Measurements from ENCODE around the gene TESK1.
"Not testable (repeated sequence)": the region's sequence is repeated elsewhere in the genome, so short reads cannot be mapped to it uniquely, and the experiment has no call there.

The TESK1 gene

DNA sequence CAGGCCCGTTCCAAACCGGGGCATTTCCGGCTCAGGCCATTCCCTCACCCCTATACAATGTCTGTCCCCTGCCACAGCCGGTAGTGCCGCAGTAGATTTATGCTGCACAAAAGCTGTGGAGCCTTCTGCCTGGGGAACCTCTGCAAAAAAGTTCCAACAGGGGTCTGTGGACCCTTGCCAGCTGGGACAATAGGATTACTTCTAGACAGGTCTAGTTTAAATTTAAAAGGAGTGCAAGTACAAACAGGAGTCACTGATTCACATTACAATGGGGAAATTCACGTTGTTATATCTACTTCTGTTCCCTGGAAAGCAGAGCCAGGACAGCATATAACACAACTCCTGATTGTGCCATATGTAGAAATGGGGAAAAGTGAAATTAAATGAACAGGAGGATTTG lies 21.5 kb upstream of the TESK1 start:
- DNase-seq = not testable (repeated sequence)

DNA sequence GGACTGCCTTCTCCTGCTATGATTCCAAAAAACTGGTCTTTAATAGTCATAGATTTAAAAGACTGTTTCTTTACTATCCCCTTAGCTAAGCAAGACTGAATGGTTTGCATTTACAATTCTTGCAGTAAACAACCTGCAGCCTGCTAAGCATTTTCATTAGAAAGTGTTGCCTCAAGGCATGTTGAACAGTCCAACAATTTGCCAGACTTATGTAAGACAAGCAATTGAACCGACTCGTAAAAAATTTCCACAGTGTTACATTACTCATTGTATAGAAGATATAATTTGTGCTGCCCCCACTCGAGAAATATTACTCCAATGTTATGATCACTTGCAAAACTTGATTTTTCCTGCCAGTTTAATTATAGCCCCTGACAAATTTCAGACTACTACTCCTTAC lies 20.4 kb upstream of the TESK1 start:
- not testable (repeated sequence) for DNase-seq

DNA sequence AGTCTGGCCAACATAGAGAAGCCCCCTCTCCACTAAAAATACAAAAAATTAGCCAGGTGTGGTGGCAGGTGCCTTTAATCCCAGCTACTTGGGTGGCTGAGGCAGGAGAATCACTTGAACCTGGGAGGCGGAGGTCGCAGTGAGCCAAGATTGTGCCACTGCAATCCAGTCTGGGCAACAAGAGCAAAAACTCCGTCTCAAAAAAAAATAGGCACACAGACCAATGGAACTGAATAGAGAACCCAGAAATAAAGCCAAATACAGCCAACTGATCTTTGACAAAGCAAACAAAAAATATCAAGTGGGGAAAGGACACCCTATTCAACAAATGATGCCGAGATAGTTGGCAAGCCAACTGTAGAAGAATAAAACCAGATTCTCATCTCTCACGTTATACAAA lies 16.6 kb upstream of the TESK1 start:
- DNase-seq = not testable (repeated sequence)

DNA sequence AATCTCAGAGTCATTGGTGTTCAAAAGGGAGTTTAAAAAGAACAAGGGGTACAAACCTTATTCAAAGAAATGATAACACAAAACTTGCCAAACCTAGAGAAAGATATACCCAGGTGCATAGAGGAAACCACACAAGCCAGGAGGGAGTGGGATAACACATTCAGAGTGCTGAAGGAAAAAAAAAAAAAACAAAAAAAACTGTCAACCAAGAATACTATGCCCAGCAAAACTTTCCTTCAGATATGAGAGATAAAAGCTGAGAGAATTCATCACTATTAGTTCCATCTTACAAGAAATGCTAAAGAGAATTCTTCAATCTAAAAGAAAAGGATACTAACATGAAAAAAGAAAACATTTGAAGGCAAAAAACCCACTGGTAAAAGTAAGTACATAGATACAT lies 11.5 kb upstream of the TESK1 start:
- no peak for DNase-seq

DNA sequence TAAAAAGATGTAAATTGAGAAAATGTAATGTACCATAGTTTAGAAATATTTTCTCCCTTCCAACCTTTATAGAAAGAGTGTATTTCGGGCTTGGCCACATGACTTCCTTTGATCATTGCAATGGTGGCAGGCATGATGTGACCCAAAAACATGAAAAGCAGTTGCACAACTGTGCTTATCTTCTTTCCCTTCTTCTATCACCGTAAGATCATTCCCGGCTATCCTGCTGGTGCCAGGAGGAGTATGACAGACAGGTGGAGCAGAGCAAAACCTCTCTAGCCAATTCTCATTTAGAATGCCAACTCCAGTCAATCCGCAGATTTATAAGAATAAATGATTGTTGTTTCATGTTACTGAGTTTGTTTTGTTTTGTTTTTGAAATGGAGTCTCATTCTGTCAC lies 10.6 kb upstream of the TESK1 start:
- DNase-seq = no peak

DNA sequence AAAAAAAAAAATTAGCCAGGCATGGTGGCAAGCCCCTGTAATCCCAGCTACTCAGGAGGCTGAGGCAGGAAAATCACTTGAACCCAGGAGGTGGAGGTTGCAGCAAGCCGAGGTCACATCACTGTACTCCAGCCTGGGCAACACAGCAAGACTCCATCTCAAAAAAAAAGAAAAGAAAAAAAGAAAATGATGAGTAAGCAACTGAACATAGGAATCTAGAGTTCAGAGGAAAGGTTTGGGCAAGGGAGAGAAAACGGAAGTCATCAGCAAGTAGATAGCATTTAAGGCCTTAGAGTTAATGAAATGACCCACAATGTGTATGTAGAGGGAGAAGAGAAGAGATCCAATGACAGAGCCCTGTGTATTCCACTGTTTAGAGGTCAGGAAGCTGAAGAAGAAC lies 8.2 kb upstream of the TESK1 start:
- not testable (repeated sequence) for DNase-seq

DNA sequence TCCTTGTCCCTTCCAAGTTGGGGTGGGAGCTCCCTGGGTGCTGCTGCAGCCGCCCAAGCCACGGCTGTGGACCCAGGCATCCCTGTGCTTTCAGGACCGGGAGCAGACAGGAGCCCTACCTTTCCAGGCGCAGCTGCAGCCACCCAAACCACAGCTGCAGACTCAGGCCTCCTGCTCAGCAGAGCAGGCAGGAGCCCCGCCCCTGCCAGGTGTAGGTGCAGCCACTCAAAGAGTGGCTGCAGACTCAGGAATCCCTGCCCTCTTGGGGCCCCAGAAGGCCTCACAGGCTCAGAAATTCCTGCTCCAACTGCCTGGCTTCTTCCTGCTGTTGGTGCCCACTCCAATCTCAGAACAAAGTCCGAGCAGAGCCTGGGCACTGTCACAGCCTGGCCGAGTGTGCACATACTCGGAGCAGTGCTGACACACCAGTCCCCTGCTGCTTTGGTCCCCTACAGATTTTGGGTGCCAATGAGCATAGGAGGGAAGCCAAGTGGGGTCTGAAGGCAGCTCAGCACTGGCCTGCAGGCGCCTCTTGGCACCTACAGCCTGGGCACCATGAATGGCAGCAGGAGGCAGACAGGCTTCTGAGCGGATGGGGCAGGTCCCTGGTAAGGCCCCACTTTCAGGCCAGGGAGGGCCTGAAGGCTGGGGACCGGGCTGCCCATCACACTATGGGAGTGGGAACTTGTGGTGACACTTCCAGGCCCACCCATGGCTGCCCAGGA lies 6.0 kb upstream of the TESK1 start:
- no peak for DNase-seq

DNA sequence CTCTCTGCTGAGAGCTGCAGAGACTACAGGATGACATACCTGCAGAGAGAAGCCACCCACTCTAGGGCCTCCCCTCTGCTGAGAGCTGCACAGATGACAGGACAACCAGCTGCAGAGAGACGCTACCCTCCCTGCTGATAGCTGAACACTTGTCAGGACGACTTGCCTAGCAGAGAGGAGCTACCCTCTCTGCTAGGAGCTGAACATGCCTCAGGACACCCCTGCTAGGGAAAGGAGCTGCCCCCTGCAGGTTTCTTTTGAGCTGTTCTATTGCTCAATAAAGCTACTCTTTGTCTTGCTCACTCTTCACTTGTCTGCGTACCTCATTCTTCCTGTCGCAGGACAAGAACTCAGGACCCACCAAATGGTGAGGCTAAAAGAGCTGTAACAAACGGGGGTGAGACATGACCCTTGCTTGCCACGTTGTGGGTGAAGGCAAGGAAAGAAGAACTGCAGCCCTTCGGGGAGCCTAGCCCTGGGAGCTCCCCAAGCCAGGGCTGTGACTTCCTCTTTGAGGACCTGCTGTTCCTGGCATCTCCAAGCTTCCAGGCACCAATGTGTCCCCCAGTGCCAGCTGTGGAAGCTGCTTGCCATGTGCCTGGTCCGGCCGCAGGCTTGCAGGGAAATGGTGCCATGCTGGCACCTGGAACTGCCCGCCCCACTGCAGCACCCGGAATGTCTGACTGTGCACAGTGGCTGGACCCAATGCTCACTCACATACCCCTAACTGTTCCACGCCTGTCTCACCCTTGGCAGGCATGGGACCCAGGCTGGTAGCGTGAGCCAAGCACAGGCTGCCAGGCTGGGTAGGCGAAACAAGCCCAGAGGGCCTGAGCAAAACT lies 5.1 kb upstream of the TESK1 start:
- no peak for DNase-seq

DNA sequence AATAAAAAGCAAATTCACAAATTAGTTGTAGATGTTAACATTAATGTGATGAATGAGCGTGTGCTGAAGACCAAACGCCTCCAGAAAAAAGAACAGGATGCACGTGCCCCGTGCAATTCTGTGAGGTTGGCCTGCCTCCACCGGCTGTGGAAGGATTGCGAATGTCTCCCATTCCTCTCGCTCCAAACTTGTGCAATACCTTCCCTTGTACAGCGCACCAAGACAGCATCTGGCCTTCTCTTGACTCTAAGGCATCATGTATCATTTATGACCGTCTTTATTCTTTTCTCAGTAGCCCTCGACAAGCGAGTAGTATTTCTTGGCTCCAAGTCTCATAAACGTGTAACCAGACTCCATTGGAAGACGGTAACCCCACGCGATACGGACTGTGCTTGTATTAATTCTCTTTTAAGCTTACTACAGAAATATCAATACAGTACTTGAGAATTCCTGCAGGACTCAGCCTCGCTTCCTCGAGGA lies 1.5 kb upstream of the TESK1 start:
- DNase-seq = no peak

DNA sequence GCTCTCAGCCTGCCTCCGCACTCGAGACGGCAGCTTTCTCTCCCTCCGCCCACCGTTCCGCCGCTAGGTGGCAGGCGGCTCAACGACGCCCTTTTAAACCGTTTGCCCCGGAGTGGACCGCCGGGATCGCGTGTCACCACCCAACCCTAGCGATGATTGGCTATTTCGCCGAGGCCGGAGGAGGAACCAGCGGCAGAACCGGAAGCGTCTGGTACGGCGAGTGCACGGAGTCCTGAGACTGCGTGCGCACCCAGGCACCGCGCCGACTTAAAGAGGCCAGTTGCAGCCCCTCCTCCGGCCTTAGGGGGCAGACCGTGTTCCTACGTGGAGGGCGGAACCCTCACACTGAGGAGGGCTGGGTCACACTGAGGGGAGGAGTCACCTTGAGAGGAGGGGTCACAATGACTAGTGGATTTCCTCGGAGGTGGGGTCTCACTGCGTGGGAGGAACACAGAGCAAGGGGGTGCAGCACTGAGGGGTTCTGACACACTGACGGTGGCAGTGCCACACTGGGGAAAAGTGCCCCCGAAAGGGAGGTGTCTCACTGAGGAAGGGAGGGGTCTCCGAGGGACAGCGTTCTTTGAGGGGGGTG lies 980 bp upstream of the TESK1 start:
- DNase-seq = peak; percentile 98

DNA sequence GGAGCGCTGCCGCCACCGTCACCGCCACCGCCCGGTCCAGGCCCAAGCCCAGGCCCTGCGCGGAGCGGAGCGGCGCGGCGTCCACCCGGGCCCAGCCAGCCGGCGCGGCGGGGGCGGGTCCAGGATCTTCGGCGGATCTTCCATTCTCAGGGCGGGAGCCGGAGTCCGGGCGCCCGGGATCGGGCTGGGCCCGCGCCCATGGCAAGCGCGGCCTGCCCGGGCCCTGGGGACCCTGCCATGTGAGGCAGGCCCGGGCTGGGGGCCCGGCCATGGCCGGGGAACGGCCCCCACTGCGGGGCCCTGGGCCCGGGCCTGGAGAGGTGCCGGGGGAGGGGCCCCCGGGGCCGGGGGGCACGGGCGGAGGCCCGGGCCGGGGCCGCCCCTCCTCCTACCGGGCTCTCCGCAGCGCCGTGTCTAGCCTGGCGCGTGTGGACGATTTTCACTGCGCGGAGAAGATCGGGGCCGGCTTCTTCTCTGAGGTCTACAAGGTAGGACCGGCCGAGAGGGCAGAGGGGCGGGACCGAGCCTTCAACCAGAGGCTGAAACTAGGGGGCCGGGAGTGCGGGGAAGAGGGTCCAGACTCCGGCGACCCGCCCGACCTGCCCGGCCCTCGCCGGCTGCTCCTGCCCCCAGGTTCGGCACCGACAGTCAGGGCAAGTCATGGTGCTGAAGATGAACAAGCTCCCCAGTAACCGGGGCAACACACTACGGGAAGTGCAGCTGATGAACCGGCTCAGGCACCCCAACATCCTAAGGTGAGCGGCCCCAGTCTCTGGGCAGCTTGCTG lies 482 bp downstream of the TESK1 start:
- DNase-seq = no peak

DNA sequence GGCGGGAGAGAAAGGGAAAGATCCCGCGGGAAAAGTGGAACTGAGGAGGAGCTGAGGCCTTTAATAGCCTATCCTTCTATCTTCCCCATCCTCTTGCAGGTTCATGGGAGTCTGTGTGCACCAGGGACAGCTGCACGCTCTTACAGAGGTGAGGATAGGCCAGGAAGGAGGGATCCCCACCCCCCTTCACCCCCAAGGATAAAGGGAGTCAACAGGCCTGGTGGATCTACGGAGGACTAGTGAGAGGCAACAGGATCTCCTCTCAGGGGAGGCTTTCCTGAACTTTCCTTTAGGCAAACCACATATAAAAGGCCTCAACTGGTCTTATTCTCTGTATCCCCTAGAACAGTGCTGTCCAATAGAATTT lies 1.1 kb downstream of the TESK1 start:
- DNase-seq = no peak

DNA sequence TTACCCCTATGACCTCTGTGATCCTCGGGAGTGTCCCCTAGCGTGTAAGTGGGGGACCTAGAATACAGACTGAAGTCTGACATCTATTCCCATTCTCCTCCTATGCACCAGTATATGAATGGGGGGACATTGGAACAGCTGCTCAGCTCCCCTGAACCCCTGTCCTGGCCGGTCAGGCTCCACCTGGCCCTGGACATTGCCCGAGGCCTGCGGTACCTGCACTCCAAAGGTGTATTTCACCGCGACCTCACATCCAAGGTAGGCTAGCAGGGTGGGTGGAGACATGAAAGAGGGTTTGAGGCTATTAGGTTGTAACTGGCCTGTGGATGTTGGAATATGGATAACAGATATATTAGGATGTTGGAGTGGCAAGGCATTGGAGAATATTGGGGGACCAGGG lies 1.7 kb downstream of the TESK1 start:
- no peak for DNase-seq

DNA sequence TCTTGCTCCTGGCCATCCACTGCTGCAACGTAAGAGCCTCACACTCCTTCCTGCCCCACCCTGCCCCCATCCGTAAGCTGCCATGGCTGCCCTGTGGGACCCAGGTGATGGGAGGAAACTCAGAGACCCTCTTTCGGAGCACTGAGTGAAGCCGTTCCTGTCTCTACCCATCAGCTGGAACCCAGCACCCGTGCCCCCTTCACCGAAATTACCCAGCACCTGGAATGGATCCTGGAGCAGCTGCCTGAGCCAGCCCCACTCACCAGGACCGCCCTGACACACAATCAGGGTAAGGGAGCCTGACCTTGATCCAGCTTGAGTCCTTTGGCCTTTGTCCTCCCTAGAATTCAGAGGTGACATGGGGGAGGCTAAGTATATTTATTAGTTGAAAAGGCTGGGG lies 3.2 kb downstream of the TESK1 start:
- DNase-seq = no peak

DNA sequence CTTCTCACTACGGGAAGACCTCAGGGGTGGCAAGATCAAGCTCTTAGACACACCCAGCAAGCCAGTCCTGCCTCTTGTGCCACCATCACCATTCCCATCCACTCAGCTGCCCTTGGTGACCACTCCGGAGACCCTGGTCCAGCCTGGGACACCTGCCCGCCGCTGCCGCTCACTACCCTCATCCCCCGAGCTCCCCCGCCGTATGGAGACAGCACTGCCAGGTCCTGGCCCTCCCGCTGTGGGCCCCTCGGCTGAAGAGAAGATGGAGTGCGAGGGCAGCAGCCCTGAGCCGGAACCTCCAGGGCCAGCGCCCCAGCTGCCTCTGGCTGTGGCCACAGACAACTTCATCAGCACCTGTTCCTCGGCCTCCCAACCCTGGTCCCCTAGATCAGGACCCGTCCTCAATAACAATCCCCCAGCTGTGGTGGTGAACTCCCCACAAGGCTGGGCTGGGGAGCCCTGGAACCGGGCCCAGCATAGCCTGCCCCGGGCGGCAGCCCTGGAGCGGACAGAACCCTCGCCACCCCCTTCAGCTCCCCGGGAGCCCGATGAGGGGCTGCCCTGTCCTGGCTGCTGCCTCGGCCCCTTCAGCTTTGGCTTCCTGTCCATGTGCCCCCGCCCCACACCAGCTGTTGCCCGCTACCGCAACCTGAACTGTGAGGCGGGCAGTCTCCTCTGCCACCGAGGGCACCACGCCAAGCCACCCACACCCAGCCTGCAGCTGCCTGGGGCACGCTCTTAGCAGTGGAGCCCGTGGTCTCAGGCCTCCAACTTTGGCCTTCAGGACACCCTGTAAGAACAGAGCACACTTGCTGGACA lies 4.1 kb downstream of the TESK1 start:
- DNase-seq = no peak

DNA sequence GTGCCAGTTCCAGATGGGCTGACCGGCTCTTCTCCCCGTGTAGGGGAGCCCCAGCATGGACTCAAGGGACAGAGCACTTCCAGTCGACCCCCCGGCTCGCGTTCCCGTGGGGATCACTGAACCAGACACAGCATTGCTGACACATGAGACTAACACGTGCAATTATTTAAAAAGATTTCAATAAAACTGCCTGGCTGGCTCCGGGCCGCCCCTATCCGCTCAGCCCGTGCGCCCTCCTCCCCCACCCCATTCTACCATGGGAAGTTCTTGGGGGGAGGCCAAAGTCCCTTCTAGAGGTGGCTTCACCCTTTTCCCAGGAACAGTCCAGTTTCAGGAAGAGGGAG lies 4.7 kb downstream of the TESK1 start:
- no peak for DNase-seq

DNA sequence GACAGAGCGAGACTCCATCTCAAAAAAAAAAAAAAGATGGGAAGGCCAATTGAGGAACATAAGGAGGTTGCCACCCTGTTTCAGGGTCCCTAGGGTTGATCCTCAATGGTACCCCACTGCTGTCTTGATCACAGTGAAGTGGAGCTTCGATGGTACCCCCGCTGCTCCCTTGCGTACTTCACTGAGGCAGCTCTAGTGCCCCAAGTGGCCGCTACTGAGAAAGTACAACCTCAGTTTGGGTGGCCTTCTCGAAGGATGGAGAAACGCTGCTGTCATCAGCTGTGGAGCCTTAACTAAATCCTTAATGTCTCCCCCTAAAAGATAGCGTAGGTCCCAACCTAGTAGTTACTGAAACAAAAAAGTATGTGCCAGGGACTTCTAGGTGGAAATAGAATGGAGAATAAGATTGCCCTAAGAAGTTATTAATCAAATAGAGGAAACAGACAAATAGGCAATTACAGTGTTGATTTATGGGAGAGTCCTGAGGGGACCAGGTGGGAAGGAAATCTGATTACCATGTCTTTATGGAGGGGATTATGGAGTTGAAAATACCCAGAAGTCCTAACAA lies 6.3 kb downstream of the TESK1 start:
- DNase-seq = no peak

DNA sequence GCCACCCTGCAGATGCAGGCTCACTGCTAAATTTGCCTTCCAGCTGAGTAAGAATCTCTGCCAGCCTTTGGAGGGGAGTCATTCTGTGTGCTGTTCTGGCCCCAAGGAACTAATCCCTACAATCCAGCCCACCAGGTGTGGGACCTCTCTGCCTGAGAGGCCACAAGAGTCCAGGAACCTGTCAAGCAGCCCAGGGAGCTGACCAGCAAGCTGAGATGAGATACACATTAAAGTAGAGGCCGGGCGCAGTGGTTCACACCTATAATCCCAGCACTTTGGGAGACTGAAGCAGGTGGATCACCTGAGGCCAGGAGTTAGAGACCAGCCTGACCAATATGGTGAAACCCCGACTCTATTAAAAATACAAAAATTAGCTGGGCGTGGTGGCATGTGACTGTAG lies 7.0 kb downstream of the TESK1 start:
- DNase-seq = not testable (repeated sequence)

DNA sequence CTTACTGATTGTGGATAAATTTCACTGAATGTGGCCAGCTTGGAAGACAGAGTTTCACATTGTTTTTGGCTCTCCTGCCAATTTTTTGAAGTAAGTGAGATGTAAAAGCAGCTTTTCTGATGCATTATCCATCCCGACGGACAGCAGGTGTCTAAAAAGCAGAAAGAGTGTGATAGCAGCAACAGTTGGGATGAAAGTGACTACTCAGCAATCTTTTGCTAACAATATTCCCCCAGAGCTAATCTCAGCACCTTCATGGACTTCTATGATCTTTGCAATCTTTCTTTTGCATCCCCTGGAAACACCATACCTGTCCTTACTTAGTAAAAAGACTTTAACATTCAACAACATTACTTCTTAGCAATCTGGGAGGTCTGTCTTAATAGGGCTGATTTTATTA lies 7.8 kb downstream of the TESK1 start:
- no peak for DNase-seq

DNA sequence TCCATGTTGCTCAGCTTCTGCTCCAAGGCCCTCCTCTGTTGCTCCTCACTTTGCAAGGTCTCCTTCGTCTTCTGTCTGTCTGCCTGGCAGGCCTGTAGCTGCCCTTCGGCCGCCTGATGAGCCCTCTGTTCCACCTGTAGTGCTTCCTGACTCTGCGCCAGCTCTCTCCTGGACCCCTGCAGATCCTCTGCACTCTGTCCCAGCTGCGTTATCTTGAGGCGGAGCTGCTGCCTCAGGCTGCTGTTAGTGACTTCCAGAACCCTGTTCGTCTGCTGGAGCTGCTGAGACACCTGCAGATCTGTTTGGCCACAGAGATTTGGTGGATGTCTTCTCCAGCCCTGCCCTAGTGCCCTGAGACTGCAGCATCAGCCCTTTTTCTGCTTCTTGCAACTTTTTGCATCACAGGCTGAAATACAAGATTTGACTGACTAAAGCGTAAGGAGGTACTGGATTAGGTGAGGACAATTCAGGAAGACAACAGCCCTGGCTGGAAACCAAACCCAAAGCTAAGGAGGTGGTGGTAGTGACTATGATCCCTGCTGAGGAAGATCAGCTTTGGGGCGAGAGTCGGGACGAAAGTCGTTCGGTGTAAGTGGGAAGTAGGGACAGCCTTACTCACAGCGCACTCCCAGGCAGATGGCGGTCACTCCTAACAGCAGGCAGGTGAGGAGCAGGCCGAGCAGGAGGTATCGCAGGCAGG lies 11.1 kb downstream of the TESK1 start:
- DNase-seq = no peak
